ENCODE results near the gene MUSK.

Gene MUSK

DNA sequence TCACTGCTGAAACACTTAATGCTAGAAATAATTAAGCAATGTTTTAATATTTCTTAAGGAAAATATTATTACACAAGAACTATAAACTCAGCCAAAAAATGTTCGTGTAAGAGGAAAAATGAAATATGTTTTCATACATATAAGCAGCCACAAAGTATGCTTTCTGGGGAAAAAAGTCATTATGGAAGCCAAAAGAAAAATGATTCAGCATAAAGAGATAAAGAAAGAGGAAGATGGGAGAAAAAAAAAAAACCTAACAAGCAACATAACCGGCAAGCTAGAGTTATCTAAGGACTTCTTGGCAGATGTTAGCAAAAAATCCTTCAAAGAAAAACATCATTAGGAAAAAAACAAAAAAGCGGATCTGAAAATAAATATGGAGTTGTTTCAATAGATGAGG is 179.1 kb downstream of the MUSK start:
- no peak for DNase-seq
- Histone ChIP-seq H3K4me3 (ENCODE audit: low read depth, low read length) (no peak overlapping the region), H3K27me3 (replicated peaks) (no peaks in the 10 kb centered on the region), H3K36me3 (replicated peaks) (no peaks in the 10 kb centered on the region), H3K27ac (no peak overlapping the region)
- TF ChIP-seq, protein P1, sequence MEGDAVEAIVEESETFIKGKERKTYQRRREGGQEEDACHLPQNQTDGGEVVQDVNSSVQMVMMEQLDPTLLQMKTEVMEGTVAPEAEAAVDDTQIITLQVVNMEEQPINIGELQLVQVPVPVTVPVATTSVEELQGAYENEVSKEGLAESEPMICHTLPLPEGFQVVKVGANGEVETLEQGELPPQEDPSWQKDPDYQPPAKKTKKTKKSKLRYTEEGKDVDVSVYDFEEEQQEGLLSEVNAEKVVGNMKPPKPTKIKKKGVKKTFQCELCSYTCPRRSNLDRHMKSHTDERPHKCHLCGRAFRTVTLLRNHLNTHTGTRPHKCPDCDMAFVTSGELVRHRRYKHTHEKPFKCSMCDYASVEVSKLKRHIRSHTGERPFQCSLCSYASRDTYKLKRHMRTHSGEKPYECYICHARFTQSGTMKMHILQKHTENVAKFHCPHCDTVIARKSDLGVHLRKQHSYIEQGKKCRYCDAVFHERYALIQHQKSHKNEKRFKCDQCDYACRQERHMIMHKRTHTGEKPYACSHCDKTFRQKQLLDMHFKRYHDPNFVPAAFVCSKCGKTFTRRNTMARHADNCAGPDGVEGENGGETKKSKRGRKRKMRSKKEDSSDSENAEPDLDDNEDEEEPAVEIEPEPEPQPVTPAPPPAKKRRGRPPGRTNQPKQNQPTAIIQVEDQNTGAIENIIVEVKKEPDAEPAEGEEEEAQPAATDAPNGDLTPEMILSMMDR (IDR thresholded peaks at IDR 0.05; ENCODE audit: low read depth, low read length, missing control alignments), result no peak
- in situ Hi-C loops (cut with HindIII; ENCODE audit: low pct_ligation_motif_present, low sequenced_read_pairs), result no loop called here

DNA sequence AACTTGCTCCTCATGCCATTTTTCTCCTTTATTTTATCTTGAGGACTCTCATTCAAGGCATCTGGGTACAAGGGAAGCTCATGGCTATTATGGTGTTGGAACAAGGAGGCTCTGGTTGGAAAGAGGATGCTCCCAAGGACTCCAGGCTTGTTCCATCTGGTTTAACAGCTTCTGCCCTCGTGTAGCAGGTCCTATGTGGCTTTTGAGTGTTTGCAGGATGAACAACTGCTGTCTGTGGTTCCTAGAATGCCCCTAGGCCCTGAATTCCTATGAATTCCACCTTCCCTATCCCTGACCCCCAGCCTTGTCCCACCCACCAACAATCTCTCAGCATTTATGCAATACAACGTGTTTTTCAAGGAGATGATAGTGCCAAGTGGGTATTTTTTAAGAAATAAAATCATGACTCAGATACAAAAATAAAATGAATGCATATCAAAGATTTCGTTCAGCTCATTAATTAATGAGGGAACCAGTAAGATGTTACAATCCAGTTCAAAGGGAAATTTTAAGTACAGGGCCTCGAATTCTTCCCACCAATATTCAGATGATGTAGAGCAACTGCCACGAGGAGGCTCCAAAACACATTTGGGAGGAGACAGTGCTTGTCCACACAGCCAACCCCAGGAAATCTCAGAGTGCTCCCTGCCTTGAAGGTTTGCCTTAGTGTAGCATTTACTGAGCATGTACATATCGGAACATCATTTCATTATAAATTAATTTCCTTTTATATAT is 182.0 kb downstream of the MUSK start:
- no peak for DNase-seq
- TF ChIP-seq, protein P1 (IDR thresholded peaks at IDR 0.05; ENCODE audit: low read depth, low read length, missing control alignments), result no peak
- Histone ChIP-seq H3K4me3 (ENCODE audit: low read depth, low read length) (no peak overlapping the region), H3K27ac (no peak overlapping the region), H3K36me3 (replicated peaks) (no peaks in the 10 kb centered on the region), H3K27me3 (replicated peaks) (no peaks in the 10 kb centered on the region)
- in situ Hi-C loops (cut with HindIII; ENCODE audit: low pct_ligation_motif_present, low sequenced_read_pairs), result no loop called here

All from brain microvascular endothelial cell (primary cell).